HepG2 (cell line): Measurements from ENCODE around the gene YKT6. TPM values are rescaled to one million over a fixed set of nuclear protein-coding genes. Genes with fewer than 3 reads are reported as not detected.
A peak's percentile ranks its signal among the peaks of the same experiment; 100 is the strongest.

Experiments
- ATAC-seq: fragments of 200-7000 bp; cut with Tn5 transposase; 3 replicates; pipeline ENCODE4 v1.9.1; 2020; ENCODE audit warnings: mild to moderate bottlenecking, moderate library complexity
- BruUV-seq: library from RNA; stranded (reverse); fragments of 400-500 nt; replicated peaks from 2 replicates; lab custom pipeline; 2021; lab: Mats Ljungman, UMichigan
- CTCF ChIA-PET: fragments of 300-600 bp; formaldehyde crosslinking; extraction: SDS; loops from one replicate; lab custom pipeline; 2021; ENCODE audit warnings: low total read pairs, inconsistent platforms, low intra/inter-chr PET ratio; lab: Yijun Ruan, JAX
- POLR2A ChIA-PET: fragments of 350-600 bp; sonication (Branson Sonifier 250); formaldehyde crosslinking; loops from one replicate; lab custom pipeline; 2020; ENCODE audit warnings: antibody characterized with exemption, inconsistent platforms; lab: Yijun Ruan, JAX
- DNase-seq: peaks from one replicate; pipeline ENCODE4 v3.0.0-alpha.2; 2015; ENCODE audit warnings: low spot score
- FAIRE-seq: peaks from 3 replicates; lab custom pipeline; 2011; peaks lifted over from hg19 to GRCh38; lab: Jason Lieb, UNC
- H2AFZ ChIP-seq: one replicate; pipeline ENCODE4 v1.6.1; 2011; ENCODE audit warnings: low read length, inconsistent platforms
- H3K27ac ChIP-seq: fragments of 300-600 bp; 3 replicates; pipeline ENCODE4 v1.8.0; 2011; ENCODE audit warnings: mixed run types, mild to moderate bottlenecking, mixed read lengths, low read length, inconsistent platforms; ENCODE audit not compliant: insufficient read depth; ENCODE audit errors: extremely low read length
- H3K27me3 ChIP-seq, 2 experiments: fragments of 200-600 bp in 1 of 2; 2 replicates in 1 of 2; 3 replicates in 1 of 2; pipeline versions ENCODE4 v1.6.0 to v1.8.0; 2011; ENCODE audit warnings: low read length in 2 of 2, mild to moderate bottlenecking in 2 of 2, moderate library complexity in 2 of 2, inconsistent platforms in 1 of 2; ENCODE audit not compliant: insufficient read depth in 2 of 2, control insufficient read depth in 1 of 2
- H3K36me3 ChIP-seq, 2 experiments: fragments of 200-600 bp in 1 of 2; replicated peaks in 1 of 2; 2 replicates in 1 of 2; 3 replicates in 1 of 2; pipeline versions ENCODE4 v1.5.1 to v1.8.0; 2011; ENCODE audit warnings: low read length in 2 of 2, inconsistent platforms in 1 of 2; ENCODE audit not compliant: insufficient read depth in 2 of 2, control insufficient read depth in 1 of 2
- H3K4me1 ChIP-seq: 2 replicates; pipeline ENCODE4 v1.5.1; 2012; ENCODE audit warnings: low read length, inconsistent platforms; ENCODE audit not compliant: insufficient read depth
- H3K4me2 ChIP-seq: 2 replicates; pipeline ENCODE4 v1.6.0; 2011; ENCODE audit warnings: low read depth, low read length, inconsistent platforms
- H3K4me3 ChIP-seq, 3 experiments: fragments of 200-600 bp in 1 of 3; sonication (generic), shearing (Covaris generic) in 1 of 3; replicated peaks in 1 of 3; 2 replicates each; pipeline ENCODE4 v1.5.1; 2011 to 2016; ENCODE audit warnings: low read length in 3 of 3, inconsistent platforms in 2 of 3, low read depth in 2 of 3, mild to moderate bottlenecking in 2 of 3, control low read depth in 1 of 3, mixed read lengths in 1 of 3; ENCODE audit not compliant: insufficient read depth in 1 of 3
- H3K79me2 ChIP-seq: one replicate; pipeline ENCODE4 v1.6.1; 2011; ENCODE audit warnings: low read length, inconsistent platforms; ENCODE audit not compliant: insufficient read depth
- H3K9ac ChIP-seq: 2 replicates; pipeline ENCODE4 v1.6.0; 2011; ENCODE audit warnings: mild to moderate bottlenecking, low read depth, low read length, inconsistent platforms; ENCODE audit not compliant: insufficient read depth
- H3K9me3 ChIP-seq: 2 replicates; pipeline ENCODE4 v1.5.1; 2012; ENCODE audit warnings: mild to moderate bottlenecking, low read length
- H4K20me1 ChIP-seq: 2 replicates; pipeline ENCODE4 v1.6.0; 2011; ENCODE audit warnings: inconsistent platforms, mild to moderate bottlenecking, low read length, moderate library complexity; ENCODE audit not compliant: insufficient read depth
- AGO2 ChIP-seq: fragments of 200-400 bp; formaldehyde crosslinking; optimal IDR thresholded peaks from 2 replicates; pipeline ENCODE3; 2017; ENCODE audit warnings: mild to moderate bottlenecking, low read depth, low read length, moderate library complexity
- EEA1 ChIP-seq: sonication (generic); formaldehyde crosslinking; IDR thresholded peaks from 2 replicates; pipeline ENCODE4 v1.5.1; 2020; ENCODE audit warnings: mild to moderate bottlenecking, missing genetic modification reagents, borderline replicate concordance
- FOSL2 ChIP-seq: sonication (generic); formaldehyde crosslinking; IDR thresholded peaks from 2 replicates; pipeline ENCODE4 v1.4.0; 2020; ENCODE audit warnings: missing genetic modification reagents
- MBD4 ChIP-seq: IDR thresholded peaks from 2 replicates; pipeline ENCODE4 v1.6.1; 2012; ENCODE audit warnings: low read length, inconsistent platforms, borderline replicate concordance
- RFXAP ChIP-seq: sonication (generic); formaldehyde crosslinking; IDR thresholded peaks from 2 replicates; pipeline ENCODE4 v1.4.0; 2020; ENCODE audit warnings: missing genetic modification reagents, borderline replicate concordance
- SAFB2 ChIP-seq: sonication (generic); formaldehyde crosslinking; IDR thresholded peaks from 2 replicates; pipeline ENCODE4 v1.5.1; 2020; ENCODE audit warnings: missing genetic modification reagents, low read depth, mild to moderate bottlenecking, borderline replicate concordance
- ZBTB1 ChIP-seq: sonication (generic); formaldehyde crosslinking; IDR thresholded peaks from 2 replicates; pipeline ENCODE4 v1.4.0; 2020; ENCODE audit warnings: missing genetic modification reagents, borderline replicate concordance
- ZBTB7B ChIP-seq: sonication (generic); formaldehyde crosslinking; IDR thresholded peaks from 2 replicates; pipeline ENCODE4 v1.4.0; 2020; ENCODE audit warnings: missing genetic modification reagents
- ZFP82 ChIP-seq: sonication (generic); formaldehyde crosslinking; IDR thresholded peaks from 2 replicates; pipeline ENCODE4 v1.5.1; 2020; ENCODE audit warnings: mild to moderate bottlenecking, missing genetic modification reagents, borderline replicate concordance
- ZKSCAN1 ChIP-seq: fragments of 150-350 bp; IDR thresholded peaks from 2 replicates; pipeline ENCODE4 v1.6.1; 2014; ENCODE audit warnings: low read length
- ZNF10 ChIP-seq: sonication (generic); formaldehyde crosslinking; IDR thresholded peaks from 2 replicates; pipeline ENCODE4 v1.4.0; 2020; ENCODE audit warnings: mild to moderate bottlenecking, low read depth, missing genetic modification reagents, borderline replicate concordance
- ZNF256 ChIP-seq: sonication (generic); formaldehyde crosslinking; conservative IDR thresholded peaks from 2 replicates; pipeline ENCODE4 v1.4.0; 2020; ENCODE audit warnings: missing genetic modification reagents
- ZNF644 ChIP-seq: IDR thresholded peaks from 2 replicates; pipeline ENCODE4 v1.6.1; 2016; ENCODE audit warnings: low read depth
- WGBS: methylation state at CpG from one replicate; pipeline ENCODE4 v1.1.6; 2017; ENCODE audit warnings: low lambda C conversion rate; 5-methylcytosine and 5-hydroxymethylcytosine counted together
- in situ Hi-C: cut with HindIII; loops from 2 replicates; pipeline ENCODE4 v1.10.0; 2017; ENCODE audit warnings: low pct_unique_long_range_greater_than_20kb; ENCODE audit not compliant: extremely low pct_ligation_motif_present
- intact Hi-C: fragments of 100-400 bp; cut with micrococcal nuclease; formaldehyde crosslinking; loops from one replicate; pipeline ENCODE4 v1.10.0; 2022; ENCODE audit not compliant: unreplicated experiment
- polyA plus RNA-seq, 8 experiments: library from polyadenylated mRNA; depleted of rRNA in 3 of 8; stranded (reverse) in 7 of 8; unstranded in 1 of 8; fragments of >200 nt; fragmentation: Illumina TruSeq in 4 of 8; extraction: Trizol in 4 of 8; gene quantifications; 2 replicates each; pipeline versions ENCODE4 v1.2.1 to v1.2.3, GENCODE V29; 2011 to 2016; ENCODE audit warnings: low read depth in 4 of 8, missing spikeins in 1 of 8, mixed read lengths in 1 of 8; ENCODE audit not compliant: insufficient read depth in 1 of 8
- total RNA-seq, 5 experiments: library from RNA; depleted of rRNA; stranded (reverse); fragments of >200 nt; fragmentation: Illumina TruSeq; extraction: Trizol; gene quantifications; 2 replicates each; pipeline ENCODE4 v1.2.3, GENCODE V29; 2016; ENCODE audit warnings: low read depth in 1 of 5
- TF ChIP-seq, protein P1 (sequence below): sonication (generic); formaldehyde crosslinking; conservative IDR thresholded peaks from 2 replicates; pipeline ENCODE4 v1.4.0; 2020; ENCODE audit warnings: mild to moderate bottlenecking, missing genetic modification reagents, moderate library complexity

YKT6 gene
- total and polyA plus RNA-seq, 2 of the 13 experiments (the other 11 are each of a cell fraction or from before 2014, with no cell fraction given): 52.2 to 60.3 TPM

DNA sequence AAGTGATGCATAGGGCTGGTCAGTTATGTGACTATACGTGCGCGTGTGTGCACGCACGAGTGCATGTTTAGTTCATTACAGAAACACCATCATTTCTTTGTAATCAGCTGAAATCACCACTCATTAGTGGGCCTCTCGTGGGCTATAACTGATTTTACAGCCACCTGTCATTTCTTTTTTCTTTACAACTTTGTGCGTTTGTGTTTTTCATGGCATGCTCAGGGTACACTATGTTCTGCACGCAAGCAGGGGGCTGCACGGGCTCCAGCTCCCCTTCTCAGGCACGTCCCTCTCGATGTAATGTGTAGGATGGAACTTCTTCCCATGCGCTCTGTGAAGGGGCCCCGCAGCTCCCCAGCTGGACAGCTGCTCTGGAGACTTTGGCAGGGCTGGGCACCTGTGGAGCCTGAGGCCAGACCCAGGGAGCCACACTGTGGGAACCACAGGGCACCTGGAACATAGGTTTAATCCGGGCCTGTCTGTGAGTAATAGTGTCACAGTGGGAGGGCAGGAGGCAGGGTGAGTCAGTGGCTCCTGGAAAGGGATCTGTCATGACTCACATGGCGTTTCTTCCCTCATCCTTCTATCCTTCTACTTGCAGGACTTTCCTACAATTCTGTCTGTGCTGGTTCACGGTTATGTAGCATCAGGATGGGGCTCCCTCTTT, 16.4 kb upstream of the YKT6 start:
- ChIA-PET POLR2A (no interaction called here), CTCF (no interaction called here)
- FAIRE-seq (no peak), DNase-seq (no peak)
- H3K79me2 ChIP-seq: no peaks in the 10 kb centered on the region
- no peaks in the 10 kb centered on the region for H3K36me3 ChIP-seq
- H3K27ac ChIP-seq: no peak overlapping the region
- no peak overlapping the region for H3K9ac ChIP-seq
- in situ Hi-C loops (no loop called here), intact Hi-C loops (no loop called here)
- 42% methylated on average over 16 of the region's 16 CpGs for WGBS
- H2AFZ ChIP-seq: no peak overlapping the region
- H4K20me1 ChIP-seq: no peaks in the 10 kb centered on the region
- TF ChIP-seq FOSL2 (peak; percentile 32; the same call in 1 of the 2 replicates), RFXAP (CRISPR knock-in tag) (no peak)
- TF ChIP-seq, all 625 proteins: peak for 1
- Histone ChIP-seq H3K27me3 (peaks cover 2 to 17% of the 10 kb centered on the region in 2 experiments; a peak in 3 of 5 replicates), H3K4me2 (no peak overlapping the region), H3K9me3 (peaks cover 14% of the 10 kb centered on the region), H3K4me3 (no peak overlapping the region), H3K4me1 (peaks cover 8% of the 10 kb centered on the region; the same call in 1 of the 2 replicates)
- no peak for ATAC-seq
- BruUV-seq: no TSS peak

DNA sequence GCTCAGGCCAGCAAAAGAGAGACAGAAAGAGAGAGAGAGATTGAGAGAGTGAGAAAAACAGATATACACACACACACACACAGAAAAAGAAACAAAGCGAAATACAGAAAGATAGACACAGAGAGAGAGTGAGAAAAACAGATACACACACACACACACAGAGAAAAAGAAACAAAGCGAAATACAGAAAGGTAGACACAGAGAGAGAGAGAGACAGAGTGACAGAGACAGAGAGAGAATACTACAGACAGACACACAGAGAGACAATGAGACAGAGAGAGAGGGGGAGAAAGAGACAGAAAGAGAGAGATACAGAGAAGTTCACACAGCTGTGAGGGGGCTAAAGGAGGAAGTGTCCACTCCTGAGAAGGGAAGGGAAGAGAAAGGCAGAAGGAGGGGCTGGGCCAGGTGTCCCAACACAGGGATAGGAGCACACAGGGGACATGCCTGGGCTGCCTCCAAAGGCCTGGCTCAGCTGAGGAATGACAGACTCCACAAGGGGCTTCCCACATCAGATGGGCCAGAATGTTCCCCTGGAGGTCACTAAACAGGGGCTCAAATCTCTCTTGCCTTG, 15.8 kb upstream of the YKT6 start:
- peaks cover 14% of the 10 kb centered on the region for H3K9me3 ChIP-seq
- BruUV-seq: no TSS peak
- no peak overlapping the region for H2AFZ ChIP-seq
- H3K4me3 ChIP-seq: no peak overlapping the region
- no peak overlapping the region for H3K9ac ChIP-seq
- peaks cover 8% of the 10 kb centered on the region; the same call in 1 of the 2 replicates for H3K4me1 ChIP-seq
- H3K36me3 ChIP-seq: no peaks in the 10 kb centered on the region
- no peak overlapping the region for H3K27ac ChIP-seq
- H3K4me2 ChIP-seq: no peak overlapping the region
- WGBS: 4% methylated on average over 2 of the region's 2 CpGs
- in situ Hi-C loops: no loop called here
- ChIA-PET POLR2A (no interaction called here), CTCF (no interaction called here)
- H3K79me2 ChIP-seq: no peaks in the 10 kb centered on the region
- ATAC-seq: no peak; the same call in 2 of the 3 replicates
- no peaks in the 10 kb centered on the region for H4K20me1 ChIP-seq
- H3K27me3 ChIP-seq: peaks cover 2 to 17% of the 10 kb centered on the region in 2 experiments; a peak in 3 of 5 replicates
- no peak for FAIRE-seq
- intact Hi-C loops: loop anchor here (5.0 kb wide), 1 partner anchor 937 kb away; no protein-coding TSS in a partner anchor
- DNase-seq: no peak
- TF ChIP-seq ZBTB1 (no peak), EEA1 (CRISPR knock-in tag) (no peak), ZKSCAN1 (no peak), ZNF644 (CRISPR knock-in tag) (no peak), ZFP82 (CRISPR knock-in tag) (no peak), SAFB2 (CRISPR knock-in tag) (no peak), ZBTB7B (CRISPR knock-in tag) (no peak), AGO2 (no peak), MBD4 (no peak), ZNF10 (no peak), ZNF256 (CRISPR knock-in tag) (no peak)
- TF ChIP-seq, protein P1, sequence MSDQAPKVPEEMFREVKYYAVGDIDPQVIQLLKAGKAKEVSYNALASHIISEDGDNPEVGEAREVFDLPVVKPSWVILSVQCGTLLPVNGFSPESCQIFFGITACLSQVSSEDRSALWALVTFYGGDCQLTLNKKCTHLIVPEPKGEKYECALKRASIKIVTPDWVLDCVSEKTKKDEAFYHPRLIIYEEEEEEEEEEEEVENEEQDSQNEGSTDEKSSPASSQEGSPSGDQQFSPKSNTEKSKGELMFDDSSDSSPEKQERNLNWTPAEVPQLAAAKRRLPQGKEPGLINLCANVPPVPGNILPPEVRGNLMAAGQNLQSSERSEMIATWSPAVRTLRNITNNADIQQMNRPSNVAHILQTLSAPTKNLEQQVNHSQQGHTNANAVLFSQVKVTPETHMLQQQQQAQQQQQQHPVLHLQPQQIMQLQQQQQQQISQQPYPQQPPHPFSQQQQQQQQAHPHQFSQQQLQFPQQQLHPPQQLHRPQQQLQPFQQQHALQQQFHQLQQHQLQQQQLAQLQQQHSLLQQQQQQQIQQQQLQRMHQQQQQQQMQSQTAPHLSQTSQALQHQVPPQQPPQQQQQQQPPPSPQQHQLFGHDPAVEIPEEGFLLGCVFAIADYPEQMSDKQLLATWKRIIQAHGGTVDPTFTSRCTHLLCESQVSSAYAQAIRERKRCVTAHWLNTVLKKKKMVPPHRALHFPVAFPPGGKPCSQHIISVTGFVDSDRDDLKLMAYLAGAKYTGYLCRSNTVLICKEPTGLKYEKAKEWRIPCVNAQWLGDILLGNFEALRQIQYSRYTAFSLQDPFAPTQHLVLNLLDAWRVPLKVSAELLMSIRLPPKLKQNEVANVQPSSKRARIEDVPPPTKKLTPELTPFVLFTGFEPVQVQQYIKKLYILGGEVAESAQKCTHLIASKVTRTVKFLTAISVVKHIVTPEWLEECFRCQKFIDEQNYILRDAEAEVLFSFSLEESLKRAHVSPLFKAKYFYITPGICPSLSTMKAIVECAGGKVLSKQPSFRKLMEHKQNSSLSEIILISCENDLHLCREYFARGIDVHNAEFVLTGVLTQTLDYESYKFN: no peak
